HG03354 (cell line): ENCODE results near the gene PTTG1IP.

Source experiments
- ATAC-seq: cut with Tn5 transposase; IDR thresholded peaks from one replicate; pipeline ENCODE4 v1.9.1; 2021; ENCODE audit warnings: mild to moderate bottlenecking; ENCODE audit not compliant: unreplicated experiment, poor library complexity, severe bottlenecking

PTTG1IP gene

DNA sequence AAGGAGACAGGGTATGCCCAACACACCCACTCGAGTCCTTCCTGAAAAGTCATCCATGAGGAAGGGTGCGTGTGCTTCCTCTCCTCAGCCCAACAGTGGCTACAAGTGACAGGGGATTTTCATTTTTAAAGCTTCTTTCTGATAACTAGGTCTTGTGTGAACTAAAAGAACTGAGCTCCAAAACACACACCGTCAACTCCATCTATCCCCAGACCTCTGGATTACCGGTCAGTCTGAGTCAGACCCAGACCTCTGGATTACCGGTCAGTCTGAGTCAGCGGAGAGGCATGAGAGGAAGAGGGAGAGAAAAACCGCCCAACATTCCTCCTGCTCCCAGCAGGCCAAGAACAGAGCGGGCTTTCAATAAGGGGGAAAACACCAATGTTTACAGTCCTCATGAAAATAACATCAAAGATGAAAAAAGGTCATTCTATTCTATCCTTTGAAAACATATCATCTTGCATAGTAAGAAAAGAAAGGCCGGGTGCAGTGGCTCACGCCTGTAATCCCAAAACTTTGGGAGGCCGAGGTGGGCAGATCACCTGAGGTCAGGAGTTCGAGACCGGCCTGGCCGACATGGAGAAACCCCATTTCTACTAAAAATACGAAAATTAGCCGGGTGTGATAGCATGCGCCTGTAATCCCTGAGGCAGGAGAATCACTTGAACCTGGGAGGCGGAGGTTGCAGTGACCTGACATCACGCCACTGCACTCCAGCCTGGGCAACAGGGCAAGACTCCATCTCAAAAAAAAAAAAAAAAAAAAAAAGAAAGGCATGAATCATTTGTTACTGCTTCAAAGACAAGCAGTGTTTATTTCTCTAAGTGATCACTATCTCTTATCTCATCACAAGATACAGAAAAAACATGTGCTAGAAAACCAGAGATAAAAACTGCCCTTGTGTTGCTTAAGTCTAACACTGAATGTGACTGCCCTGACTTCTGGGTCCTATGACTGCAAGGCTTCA, 3.4 kb downstream of the PTTG1IP start:
- no peak for ATAC-seq

DNA sequence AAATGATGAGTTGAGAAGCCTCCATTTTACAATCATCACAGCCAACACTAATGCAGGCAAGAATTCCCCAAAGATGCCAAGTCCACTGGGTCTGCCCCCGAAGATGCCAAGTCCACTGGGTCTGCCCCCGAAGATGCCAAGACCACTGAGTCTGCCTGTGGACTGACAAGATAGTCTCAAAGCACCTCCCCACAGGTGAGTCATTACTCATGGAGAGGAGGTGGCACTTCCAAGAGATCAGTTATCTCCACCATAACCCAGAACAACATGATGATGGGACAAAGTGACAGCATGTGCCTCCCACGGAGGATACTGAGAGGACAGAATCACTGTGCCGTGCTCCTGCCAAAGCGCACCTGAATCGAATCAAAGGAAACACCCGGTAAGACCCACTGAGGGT, 4.8 kb downstream of the PTTG1IP start:
- no peak for ATAC-seq

DNA sequence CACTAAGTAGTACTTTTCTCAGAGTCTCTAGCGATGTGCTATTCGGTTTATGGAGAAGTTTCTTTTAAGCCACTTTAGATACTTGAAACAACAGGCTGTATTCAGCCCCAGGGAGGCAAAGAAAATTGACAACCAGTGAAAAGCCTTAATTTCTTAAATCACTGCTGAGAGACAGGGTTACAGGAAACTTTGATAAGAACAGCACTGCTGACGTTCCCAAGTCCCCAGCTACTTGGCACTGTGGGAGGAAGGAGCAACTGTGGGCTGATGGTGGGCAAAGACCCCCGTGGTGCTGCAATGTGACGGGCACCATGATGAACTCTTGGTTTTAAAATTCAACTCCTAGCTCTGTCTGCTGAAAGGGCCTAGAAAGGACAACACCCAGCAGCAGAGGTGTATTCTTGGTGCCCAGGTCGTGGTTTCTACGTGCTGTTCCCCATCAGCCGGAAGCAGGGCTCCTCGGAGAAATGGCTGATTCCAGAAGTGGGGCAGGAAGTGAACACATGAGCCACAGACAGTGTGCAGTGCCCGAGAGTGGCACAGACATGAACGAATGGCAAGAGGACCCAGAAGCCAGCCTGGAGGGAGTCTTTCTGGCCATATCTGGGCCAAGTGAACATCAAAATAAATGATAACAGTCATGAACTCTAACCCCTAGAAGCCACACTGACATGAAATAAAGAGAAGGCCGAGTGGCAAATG, 5.3 kb downstream of the PTTG1IP start:
- ATAC-seq, result no peak

DNA sequence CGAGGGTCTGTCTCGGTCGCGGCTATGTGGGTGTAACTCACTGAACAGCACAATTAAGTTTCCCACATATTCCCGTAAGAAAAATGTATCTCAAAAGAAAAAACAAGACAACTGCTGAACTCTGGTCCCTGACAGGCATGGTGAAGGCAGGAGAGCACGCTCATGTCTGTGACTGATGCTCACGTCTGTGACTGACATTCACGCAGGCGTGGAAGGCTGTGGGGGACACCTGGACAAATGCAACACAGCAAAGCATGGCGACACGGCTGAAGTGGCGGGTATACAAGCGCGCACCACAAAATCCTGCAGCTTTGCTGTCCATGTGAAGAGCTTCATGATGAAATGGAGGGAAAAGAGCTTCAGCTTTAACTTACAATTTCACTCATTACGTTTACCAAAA, 6.0 kb downstream of the PTTG1IP start:
- no peak for ATAC-seq

DNA sequence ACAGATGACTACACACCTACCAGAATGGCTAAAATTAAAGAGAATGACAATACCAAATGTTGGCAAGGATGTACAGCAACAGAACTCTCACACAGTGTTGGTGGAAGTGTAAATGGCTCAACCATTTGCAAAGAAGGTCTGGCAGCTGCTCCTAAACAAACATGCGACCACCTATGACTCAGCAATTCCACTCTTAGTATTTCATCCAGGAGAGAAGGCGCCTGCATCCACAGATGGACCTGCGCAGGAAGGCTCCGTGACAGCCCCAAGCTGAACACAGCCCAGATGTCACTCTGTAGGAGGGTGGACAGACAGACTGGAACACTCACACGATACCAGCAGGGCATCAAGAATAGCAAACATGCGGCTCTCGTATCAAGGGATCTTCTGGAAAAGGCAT, 6.7 kb downstream of the PTTG1IP start:
- no peak for ATAC-seq

DNA sequence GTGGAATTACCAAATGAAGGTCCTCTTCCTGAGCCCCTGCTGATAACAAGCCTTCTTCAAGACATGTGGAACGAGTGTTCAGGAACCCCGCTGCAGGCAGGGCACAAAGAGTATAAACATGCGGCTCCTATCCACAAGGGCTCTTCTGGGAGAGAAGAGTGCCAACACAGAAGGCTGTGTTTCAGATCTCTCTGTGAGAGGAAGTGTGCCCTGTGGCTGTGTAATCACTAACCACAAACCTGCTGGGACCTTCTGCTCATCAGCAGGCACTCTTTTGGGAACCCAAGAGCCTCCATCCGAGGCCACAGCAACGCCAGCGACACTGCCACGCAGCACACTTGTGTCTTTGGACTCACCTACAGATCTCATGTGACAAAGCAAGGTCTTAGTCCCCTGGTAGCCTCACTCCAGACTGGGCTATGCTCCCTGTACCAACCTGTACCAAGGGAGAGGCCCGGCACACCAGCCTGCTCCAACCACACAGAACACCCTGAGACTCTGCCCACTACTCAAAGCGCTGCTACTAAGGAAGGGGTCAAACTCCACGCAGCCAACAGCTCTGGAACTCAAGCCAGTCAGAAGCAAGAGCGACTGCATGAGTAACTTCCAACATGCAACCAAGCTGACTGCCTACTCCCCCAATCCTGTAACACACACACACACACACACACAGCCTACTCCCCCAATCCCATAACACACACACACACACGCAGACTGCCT, 7.8 kb downstream of the PTTG1IP start:
- no peak for ATAC-seq

DNA sequence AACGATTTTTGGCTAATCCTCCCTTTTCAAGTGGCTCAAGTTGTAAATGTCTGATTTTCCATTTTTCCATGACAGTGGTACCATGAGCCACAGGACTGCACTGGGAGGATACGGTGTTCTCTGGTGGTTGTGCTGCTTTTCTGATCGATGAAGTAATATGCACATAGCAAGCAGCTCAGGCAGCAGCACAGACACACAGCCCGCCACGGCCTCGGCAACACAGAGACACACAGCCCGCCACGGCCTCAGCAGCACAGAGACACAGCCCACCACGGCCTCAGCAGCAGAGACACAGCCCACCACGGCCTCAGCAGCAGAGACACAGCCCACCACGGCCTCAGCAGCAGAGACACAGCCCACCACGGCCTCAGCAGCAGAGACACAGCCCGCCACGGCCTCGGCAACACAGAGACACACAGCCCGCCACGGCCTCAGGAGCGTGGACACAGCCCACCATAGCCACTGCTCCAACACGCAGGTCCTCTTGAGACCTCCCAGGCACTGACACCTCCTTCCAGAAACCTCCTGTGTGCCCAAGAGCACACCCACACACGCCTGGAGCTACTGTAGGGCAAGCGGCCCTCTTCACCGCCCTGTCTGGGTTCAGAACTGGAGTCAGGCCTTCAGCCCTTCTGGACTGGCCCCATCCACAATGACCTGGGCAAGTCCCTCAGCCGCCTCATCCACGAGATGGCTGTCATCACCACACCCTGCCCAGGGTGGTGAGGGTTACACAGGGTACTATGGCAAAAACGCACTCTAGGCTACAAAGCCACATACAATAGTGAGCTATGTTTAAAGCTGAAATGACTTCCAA, 10.4 kb downstream of the PTTG1IP start:
- ATAC-seq, result no peak

DNA sequence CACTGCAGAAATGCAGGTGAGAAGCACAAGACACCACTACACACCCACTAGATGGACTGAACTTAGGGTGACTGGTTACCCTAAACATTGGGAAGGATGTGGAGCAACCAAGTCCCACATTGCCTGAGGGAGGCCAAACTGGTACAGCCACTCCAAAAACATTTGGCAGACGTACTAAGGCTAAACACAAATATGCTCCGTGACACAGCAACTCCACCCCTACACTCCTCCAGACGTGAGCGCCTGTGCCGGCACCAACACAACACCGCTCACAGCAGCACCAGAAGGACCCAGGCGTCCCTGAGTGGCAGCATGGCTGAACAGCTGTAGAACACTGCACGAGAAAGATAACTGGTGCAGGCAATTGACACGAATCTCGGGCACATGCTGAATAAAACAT, 14.7 kb downstream of the PTTG1IP start:
- no peak for ATAC-seq

DNA sequence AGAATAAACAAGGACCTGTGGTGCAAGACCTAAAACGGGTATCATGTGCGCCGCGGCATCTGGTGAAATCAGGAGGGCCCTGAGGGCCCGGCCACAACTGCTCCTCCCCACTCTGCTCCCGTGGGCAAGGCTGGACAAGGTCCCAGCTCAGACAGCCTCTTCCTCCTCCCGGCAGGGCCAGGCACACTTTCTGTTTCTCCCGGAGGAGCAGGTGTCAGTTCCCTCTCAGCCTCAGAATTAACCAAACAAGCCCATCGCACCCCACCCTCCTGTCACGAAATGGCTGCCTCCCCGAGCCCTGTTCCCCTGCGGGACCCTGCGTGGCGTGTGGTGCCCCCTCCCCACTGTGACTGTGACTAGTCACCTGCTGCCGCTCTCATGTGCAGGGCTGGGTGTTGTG, 15.2 kb downstream of the PTTG1IP start:
- no peak for ATAC-seq

DNA sequence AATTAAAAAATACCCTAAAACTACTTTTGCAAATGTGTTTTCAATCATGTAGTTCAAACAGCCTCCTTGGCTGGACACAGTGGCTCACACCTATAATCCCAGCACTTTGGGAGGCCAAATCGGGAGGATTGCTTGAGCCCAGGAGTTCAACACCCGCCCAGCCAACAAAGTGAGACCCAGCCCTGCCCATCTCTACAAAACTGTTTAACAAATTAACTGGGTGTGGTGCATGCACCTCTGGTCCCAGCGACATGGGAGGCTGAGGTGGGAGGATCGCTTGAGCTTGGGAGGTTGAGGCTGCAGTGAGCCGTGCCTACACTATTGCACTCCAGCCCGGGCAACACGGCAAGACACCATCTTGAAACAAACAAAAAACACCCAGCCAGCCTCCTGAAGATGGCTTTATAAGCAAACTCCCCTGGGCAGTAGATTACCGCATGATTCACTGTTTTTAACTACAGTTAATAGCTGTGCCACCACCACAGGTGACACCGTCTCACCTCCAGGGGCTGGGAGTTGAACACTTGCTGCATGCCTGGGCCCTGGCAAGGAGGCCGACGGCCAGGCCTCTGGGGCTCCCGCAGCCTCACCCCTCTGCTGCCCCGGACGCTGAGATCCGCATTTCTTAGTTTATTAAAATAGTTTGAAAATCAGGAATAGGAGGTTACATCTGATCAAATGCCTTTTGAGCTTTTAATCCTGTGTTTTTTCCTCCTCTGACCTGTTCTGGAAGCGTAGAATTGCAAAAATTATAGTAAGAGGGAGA, 16.2 kb downstream of the PTTG1IP start:
- ATAC-seq, result no peak

DNA sequence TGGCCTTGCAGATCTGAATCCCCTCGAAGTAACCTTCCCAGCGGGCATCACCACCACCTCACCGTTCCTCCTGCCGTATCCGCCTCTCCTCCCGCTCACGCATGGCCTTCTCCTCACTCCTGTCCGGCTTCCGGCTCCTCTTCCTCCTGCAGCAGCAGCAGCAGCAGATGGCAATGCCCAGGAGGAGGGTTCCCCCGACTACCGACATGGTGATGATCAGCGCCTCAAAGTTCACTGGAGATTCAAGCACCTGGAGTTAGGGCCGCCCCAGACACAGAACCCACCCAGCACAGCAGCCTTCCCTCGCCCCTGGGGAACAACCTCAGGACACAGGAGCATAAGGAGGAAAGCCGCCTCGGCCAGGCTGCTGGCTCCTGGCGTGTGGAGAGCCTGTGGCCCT, 17.4 kb downstream of the PTTG1IP start:
- no peak for ATAC-seq

DNA sequence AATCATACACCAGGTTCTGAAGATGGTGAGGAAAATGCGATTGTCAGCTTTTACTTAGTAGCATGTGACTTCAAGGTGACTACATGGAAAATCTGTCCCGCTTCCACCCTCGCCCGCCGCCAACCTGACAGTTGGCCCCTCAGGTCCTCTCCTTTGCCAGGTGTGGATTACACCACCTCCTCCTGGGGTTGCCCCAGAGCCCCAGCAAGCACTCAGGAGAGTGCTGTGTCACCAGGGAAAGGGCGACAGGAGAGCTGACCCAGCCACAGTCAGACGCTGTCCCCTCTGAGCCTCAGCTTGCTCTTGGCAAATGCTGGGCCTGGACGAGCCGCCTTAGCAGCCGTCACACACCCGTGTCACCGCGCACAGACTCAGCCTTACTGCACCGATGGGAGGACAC, 17.9 kb downstream of the PTTG1IP start:
- ATAC-seq, result no peak

DNA sequence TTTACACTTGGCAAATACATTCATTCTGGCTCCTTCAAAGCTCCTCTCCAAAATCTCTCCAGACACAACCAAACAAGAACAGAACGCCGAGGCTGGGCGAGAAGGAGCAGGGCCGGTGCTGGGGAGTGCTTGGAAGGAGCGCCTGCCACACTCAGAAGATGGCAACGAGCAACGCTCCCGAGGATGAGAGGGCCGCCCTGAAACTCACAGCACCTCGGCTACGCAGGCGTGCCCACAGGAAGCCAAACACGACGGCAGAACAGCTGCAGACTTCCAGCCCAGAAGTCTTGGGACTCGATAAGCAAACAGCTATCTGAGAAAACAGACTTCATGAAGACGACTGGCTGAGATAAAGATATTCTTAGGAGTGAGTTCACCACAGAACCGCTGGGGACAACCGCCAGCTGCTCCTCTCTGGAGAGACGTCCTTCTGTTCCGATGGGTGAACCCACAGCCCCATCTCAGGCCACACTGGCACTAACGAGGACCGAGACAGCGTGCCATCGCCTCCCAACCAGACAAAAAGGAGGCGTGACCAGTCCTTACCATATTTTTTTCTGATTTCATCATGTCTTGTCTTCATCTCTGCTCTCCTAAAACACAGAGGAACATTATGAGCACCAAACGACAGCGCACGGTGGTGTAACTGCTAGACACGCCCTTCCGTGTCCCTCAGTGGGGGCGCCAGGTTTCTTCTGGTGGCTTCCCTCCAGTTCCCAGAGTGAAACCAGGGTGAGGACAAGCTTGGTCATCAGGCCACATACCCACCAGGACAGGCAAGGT, 18.6 kb downstream of the PTTG1IP start:
- no peak for ATAC-seq

DNA sequence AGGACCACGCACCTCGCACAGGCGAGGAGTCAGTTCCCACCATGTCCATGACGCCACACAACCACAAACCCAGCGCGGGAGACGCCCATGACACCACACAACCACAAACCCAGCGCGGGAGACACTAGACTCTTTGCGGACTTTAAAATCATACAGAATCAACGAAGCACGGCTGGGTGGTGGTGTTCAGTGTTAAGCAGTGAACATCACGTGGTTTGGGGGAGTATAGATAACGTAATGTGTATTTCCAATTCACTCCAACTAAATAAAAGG, 19.2 kb downstream of the PTTG1IP start:
- ATAC-seq, result no peak

DNA sequence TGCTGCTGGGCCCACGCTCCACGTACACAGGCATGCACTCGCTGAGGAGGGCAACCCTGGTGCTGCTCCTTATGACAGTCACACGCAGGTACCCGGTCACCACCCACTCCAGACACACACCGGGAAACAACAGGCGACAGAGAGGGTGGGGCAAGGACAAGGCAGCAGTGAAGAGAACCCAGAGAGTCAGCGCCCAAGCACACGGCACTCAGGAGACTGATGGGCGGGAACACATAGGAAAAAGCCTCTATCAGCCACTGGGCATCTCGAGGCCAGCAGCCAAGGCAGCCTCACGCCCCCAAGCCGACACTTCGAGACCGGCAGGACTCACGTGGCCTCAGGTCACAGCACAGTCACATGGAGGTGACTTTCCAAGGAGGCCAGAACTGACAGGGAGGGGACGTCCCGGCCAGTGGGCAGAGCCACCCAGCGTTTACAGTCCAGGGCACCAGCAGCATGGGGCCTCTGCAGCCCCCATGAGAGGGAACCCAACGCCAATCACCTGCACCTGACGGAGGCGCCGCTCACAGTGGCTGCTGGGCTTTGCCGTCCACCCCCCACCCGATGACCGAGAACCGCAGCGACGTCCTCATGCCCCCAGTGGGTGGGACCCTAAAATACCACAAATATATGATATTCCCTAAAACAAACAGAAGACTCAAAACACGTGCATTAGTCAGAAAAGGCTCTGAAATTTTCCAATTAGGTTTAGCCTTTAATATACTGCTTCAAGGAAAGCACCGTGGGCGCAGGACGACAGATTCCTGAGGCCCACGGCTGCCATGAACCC, 19.7 kb downstream of the PTTG1IP start:
- no peak for ATAC-seq

DNA sequence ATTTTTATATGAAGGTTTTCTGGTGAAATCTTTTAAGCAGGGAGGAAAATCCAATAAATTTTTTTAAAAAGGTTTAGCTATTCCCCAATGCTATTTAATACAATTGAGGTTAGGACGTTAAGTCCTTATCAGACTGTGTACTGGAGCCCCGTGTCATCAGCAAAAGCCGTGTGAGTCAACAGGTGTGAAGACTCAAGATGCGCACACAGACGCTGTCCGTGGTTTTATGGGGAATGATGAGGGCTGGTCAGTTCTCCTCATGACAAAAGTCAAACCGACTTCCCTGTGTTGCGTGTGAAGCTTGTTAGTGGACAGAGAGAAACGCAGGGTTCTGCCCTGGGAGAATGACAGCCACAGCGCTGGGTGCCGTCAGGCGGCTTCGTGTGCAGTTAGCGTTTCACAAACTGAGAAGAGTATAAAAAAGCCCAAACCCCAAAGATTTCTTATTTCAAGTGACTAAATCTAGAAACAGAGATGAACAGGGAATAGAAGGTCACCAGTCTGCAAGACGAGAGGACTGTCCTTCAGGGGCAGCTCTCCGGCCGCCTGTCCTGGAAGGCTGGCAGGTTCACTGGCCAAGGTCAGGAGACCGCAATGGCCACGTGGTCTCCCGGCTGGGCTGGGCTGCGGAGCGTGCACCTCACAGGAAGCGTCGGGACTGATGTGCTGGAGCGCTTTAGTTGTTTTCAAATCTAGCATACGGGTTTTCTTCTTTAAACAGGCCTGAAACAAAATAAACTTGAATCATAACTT, 22.4 kb downstream of the PTTG1IP start:
- no peak for ATAC-seq

DNA sequence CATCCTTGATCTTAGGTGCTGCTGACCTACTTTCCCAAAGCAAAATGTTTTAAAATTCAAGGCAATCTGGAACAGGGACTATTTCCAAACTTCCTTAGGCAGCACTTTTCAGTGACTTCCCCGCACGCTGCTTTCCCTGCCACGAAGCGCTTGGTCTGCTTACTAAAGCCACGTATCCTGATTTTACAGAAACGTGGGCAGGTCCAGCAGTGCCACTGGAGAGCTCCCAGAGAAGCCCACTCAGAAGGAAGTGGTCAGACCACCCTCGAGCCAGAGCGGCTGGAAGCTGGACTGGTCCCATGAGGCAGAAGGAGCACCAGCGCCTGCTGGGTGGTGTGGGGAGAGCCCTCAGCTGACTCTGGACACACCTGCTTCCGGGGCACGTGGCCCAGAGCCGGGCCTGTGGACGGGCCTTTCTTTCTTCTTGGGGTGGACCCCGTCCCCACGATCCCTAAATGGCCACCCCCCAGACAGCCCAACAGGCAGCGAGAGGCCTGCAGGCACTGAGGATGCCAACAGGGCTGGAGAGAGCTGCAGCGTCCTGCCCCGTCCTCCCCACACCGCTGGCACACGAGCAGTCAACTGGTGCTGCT, 23.2 kb downstream of the PTTG1IP start:
- ATAC-seq, result no peak
